GM10266 (cell line): Measurements from ENCODE around the gene ZNF891.

ENCODE experiments used
- DNase-seq: peaks from one replicate; pipeline ENCODE4 v3.0.0; 2012; ENCODE audit errors: extremely low spot score
- CTCF ChIP-seq: IDR thresholded peaks from 2 replicates; pipeline ENCODE4 v1.5.1; 2012; ENCODE audit warnings: mild to moderate bottlenecking, low read depth; ENCODE audit not compliant: control insufficient read depth, insufficient read depth; ENCODE audit errors: missing control alignments

Gene ZNF891

DNA sequence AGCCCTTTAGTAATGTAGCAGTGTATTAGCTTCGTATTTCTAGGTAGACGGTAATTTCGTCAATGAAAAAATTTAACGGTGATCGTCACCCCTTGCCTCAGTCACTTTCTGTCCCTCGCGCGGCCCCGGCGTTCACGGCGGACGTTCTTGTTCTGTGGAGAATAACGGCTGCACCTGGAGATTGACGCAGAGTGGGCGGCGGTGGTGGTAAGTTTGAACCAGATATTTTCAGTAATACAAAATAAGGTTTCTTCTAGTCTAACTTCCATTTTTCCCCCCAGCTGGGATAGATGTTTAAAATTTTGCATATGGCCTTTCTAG, 694 bp upstream of the ZNF891 start:
- TF ChIP-seq CTCF = no peak

DNA sequence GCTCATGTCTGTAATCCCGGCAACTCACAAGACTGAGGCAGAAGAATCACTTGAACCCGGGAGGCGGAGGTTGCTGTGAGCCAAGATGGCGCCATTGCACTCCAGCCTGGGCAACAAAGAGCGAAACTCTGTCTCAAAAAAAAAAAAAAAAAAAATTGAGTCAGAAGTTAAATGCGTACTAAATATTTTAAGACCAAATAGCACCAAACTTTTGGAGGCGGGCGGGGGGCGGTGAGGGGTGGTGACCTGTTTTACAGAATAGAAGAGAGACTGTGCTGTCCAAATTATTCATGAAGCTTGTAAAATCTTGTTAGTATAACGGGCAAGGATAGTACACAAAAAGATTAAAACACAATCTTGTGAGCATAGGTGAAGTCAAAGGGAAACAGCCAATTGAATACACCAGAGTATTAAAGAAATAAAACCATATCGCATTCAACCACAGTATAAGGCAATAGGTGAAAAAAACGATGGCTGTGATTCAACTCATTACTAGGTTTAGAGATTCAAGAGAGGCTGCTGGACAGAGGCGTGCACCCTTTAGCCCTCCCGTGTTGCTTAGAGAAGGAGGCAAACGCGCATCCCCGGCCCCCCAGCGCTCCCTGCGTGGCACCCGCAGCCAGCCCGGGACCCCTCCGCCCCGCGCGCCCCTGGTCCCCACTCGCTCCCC, 571 bp downstream of the ZNF891 start:
- no peak for DNase-seq
- TF ChIP-seq CTCF = no peak

More for the DNA sequence above, 694 bp upstream of the ZNF891 start:
- peak; percentile 8 for DNase-seq

GRCh38 chr12:133124674-133125073, 5.4 kb downstream of the ZNF891 start:
- TF ChIP-seq CTCF = no peak
- no peak for DNase-seq

- TF ChIP-seq CTCF = no peak
- DNase-seq = no peak
Observed at GRCh38 chr12:133120385-133121191, 9.5 kb downstream of the ZNF891 start.

DNA sequence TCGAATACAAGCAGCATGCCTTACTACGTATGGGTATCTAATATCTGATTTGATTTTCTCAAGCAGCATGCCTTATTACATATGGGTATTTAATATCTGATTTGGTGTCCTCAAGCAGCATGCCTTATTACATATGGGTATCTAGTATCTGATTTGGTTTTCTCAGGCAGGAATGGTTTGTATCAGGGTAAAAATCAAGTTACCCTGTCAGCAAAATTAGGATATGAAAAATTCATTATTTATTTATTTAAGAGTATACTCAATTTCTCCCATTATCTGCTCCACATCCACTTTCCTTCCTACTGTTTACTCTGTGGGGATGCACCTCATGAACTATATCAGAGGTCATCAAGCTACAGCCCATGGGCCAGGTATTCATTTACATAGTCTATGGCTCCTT, 21.9 kb downstream of the ZNF891 start:
- DNase-seq = no peak
- TF ChIP-seq CTCF = no peak

DNA sequence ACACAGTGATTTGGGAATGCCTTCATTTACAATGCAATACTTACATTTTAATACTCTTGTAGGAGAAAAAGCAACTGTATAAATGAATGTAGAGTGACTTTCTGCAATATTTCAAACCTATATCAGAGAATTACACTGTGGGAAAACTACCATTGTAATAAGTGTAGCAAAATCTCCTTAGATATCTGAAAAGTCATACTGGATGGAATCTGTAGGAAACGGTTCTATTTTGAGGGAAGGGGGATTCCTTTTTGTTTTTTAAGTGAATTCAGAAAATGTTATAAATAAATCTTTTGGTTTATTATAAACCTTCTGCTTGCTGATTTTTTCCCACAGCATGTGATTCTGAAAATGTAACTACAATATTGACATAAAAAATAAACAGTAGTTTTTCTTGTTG, 23.0 kb downstream of the ZNF891 start:
- no peak for TF ChIP-seq CTCF

GRCh38 chr12:133106253-133106652, 23.8 kb downstream of the ZNF891 start:
- TF ChIP-seq CTCF = no peak
- DNase-seq = no peak

More for the DNA sequence above, 23.0 kb downstream of the ZNF891 start:
- DNase-seq = no peak
